Kidney epithelial cell (primary cell): ENCODE data around the gene NTN5. TPM values are rescaled to one million over a fixed set of nuclear protein-coding genes. Genes with fewer than 3 reads are reported as not detected.

Source experiments
- DNase-seq: peaks from one replicate; pipeline ENCODE4 v3.0.0-alpha.2; 2010; ENCODE audit warnings: low read depth
- H3K27me3 ChIP-seq: 2 replicates; pipeline ENCODE4 v1.6.0; 2011; ENCODE audit warnings: low read length; ENCODE audit not compliant: control insufficient read depth, insufficient read depth
- H3K36me3 ChIP-seq: 2 replicates; pipeline ENCODE4 v1.5.1; 2011; ENCODE audit warnings: low read length; ENCODE audit not compliant: control insufficient read depth, insufficient read depth
- H3K4me3 ChIP-seq: 2 replicates; pipeline ENCODE4 v1.5.1; 2011; ENCODE audit warnings: low read depth, mild to moderate bottlenecking, control low read depth, low read length
- total RNA-seq: library from RNA; depleted of rRNA; stranded (reverse); fragments of >200 nt; gene quantifications from 2 replicates; pipeline ENCODE4 v1.2.3, GENCODE V29; 2015
- TF ChIP-seq, protein P1 (sequence below): IDR thresholded peaks from 2 replicates; pipeline ENCODE4 v1.5.1; 2011; ENCODE audit warnings: mild to moderate bottlenecking, moderate library complexity, low read length, control low read depth, inconsistent platforms; ENCODE audit not compliant: insufficient read depth, poor library complexity, severe bottlenecking

Gene NTN5
- total RNA-seq, 1 donor from 2014 or later = not detected

DNA sequence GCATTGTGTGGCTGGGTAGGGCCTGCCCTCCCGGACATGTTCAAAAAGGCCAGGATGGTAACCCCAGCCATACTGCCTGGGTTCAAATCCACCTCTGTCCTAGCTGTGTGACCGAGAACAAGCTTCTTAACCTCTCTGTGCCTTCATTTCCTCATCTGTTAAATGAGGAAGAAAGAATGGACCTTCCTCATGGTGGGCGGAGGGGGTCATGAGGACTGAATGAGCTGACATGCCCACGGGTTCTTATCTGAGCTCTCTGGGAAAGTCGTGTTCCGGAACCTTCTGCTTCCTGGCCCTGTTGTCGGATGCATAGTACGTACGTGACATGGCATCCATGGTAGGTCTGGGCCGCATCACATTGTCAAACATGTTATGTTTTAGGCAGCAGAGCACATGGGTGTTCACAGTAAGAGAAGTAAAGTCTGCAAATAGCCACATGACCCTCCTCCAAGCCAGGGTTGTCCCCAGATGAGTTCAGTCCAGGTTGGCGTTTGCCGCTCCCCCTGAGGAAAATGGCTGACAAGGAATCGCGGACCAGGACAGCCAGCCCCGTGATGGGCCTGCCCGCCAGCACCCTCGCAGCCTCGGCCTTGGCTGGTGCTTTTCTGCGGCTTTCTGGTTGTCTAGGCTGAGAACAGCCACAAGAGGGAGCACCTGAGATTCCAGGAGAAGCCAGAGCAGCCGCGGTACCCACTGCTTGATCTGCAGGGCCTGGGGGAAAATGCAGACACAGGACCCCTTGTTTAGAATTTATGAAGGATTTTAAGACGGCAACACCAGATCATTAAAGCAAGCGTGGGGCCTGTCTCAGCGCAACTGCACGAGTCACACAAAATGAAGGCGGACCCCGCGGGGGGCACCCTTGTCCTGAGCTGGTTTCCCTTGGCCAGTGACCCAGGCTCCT lies 2.4 kb upstream of the NTN5 start:
- no peak for DNase-seq
- H3K36me3 ChIP-seq = no peaks in the 10 kb centered on the region
- no peak overlapping the region for H3K4me3 ChIP-seq
- peaks cover 8% of the 10 kb centered on the region for H3K27me3 ChIP-seq
- TF ChIP-seq, protein P1, sequence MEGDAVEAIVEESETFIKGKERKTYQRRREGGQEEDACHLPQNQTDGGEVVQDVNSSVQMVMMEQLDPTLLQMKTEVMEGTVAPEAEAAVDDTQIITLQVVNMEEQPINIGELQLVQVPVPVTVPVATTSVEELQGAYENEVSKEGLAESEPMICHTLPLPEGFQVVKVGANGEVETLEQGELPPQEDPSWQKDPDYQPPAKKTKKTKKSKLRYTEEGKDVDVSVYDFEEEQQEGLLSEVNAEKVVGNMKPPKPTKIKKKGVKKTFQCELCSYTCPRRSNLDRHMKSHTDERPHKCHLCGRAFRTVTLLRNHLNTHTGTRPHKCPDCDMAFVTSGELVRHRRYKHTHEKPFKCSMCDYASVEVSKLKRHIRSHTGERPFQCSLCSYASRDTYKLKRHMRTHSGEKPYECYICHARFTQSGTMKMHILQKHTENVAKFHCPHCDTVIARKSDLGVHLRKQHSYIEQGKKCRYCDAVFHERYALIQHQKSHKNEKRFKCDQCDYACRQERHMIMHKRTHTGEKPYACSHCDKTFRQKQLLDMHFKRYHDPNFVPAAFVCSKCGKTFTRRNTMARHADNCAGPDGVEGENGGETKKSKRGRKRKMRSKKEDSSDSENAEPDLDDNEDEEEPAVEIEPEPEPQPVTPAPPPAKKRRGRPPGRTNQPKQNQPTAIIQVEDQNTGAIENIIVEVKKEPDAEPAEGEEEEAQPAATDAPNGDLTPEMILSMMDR = peak; percentile 89

DNA sequence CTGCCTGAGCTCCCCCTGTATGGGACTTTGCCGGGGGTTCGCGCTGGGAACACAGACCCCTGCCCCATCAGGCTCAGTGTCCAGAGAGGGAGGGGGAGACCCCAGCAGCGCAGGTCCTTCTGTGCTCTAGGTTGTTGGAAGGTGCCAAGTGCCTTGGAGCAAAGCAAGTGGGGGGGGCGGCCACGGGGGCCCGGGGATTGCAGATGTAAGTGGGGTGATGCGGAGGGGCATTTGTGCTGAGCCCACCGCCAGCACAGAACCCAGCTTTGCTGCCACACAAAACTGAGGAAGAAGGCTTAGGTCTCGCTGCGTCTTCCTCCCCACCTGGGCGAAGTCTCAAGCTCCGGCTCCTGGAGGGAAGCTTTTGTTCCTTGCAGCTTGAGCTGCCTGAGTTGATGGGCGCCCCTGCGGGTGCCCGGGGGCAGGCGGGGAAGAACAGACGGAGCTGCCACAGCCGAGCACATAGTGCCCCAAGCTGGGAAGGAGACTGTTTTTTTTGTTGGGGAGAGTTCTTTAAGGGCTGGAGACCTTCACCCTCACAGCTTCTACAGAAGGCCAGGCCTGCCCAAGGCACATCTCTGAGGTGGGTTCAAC lies 1.5 kb upstream of the NTN5 start:
- H3K4me3 ChIP-seq = no peak overlapping the region
- TF ChIP-seq, protein P1 = no peak
- H3K36me3 ChIP-seq = no peaks in the 10 kb centered on the region
- no peak for DNase-seq
- H3K27me3 ChIP-seq = peaks cover 6% of the 10 kb centered on the region

DNA sequence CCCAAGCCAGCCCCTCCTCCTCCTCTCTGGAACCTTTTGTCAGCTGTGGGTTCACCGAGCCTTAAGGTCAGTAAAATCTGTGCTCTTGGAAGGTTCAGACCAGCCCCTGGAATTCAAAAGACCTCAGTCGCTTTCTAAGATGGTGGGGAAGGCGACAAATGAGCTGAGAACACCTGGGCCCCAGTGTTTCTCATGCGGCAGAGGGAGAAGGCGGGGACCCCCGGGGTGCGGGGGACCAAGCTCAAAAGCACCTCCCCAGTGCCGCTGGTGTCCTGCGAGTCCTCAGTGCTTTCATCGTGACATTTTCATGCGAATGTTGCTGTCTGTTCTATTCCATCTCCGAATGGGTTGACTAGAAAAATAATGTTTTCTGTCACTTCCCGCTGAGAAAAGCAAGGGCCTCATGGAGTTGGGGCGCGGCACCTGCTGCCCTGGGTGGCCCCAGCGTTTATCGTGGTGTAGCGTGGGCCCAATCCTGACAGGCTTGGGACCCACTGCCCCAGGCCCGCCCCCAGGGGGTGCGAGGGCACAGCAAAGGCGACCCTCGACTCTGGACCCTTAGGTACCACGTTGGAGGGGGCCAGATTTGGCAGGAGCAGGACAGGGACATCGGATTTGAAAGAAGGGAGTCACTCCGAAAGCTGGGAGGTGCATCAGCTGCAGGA lies 751 bp upstream of the NTN5 start:
- Histone ChIP-seq H3K36me3 (no peaks in the 10 kb centered on the region), H3K4me3 (no peak overlapping the region), H3K27me3 (peaks cover 6% of the 10 kb centered on the region)
- DNase-seq = no peak
- TF ChIP-seq, protein P1 = no peak

DNA sequence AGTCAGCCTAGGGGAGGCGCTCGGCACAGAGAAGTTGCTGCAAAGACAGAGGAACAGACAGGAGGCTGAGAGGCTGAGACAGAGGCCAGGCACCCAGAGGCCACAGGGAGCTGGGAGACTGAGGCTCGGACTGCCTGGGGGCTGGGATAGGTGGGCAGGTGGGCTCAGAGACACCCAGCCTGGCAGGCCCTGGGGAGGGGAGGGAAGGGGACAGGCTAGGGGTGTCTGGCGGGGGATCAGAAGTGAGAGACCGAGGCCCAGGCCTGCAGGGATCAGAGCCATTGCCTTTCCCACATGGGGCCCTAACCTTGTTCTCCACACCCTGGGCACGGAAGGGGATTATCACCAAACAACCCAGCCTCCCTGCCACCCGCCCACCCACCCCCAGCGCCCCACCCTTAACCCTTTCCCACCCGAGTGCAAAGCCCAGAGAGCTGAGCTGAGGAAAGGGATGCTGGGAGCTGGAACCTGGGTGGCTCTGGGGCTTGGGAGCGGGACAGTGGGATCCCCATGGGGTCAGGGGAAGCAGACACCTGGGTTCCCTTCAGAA lies 1.3 kb downstream of the NTN5 start:
- DNase-seq = no peak
- TF ChIP-seq, protein P1 = no peak
- H3K27me3 ChIP-seq = peaks cover 5% of the 10 kb centered on the region

DNA sequence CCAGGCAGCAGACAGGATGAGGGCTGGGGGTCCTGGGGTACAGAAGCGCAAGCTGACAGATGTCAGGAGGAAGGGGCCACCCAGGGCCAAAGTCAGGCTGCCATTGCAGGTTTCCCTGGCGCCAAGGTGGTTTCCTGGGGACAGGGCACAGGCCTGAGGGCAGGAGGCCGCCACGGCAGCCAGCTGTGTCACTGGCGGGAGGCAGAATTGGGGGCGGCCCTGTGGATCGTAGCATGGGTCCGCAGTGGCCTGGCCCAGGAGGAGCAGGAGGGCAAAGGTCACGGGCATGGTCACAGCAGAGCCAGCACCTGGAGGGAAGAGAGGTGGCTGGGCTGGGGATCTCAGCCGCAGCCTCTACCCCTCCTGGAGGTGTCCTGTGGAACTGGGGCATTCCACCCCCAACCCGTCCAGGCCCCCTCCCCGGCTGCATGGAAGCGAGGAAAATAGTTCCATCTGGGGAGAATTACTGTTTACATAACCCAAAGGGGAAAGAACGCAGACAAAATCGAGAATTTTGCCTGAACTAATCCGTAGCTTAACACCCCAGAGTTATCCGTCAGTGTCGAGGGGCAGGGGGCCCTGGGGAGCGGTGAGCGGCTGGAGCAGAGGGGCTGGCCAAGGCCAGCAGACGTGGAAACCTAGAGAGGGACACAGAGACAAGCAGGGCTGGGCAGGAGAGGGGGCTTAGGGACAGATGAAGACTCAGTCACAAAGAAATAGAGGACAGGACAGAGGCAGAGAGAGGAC lies 1.9 kb downstream of the NTN5 start:
- no peak for DNase-seq
- Histone ChIP-seq H3K36me3 (no peaks in the 10 kb centered on the region), H3K4me3 (no peak overlapping the region), H3K27me3 (peaks cover 3% of the 10 kb centered on the region)
- TF ChIP-seq, protein P1 = no peak

More for the DNA sequence above, 1.3 kb downstream of the NTN5 start:
- Histone ChIP-seq H3K36me3 (no peaks in the 10 kb centered on the region), H3K4me3 (no peak overlapping the region)
